GM12892 (cell line): ENCODE results near the gene HIF3A.

Source experiments
- POLR2AphosphoS5 ChIP-seq: IDR thresholded peaks from 2 replicates; pipeline ENCODE4 v1.6.1; 2011; ENCODE audit warnings: low read depth, low read length, control low read depth
- TAF1 ChIP-seq: IDR thresholded peaks from 2 replicates; pipeline ENCODE4 v1.6.1; 2011; ENCODE audit warnings: low read depth, mild to moderate bottlenecking, control low read depth, low read length, borderline replicate concordance

DNA sequence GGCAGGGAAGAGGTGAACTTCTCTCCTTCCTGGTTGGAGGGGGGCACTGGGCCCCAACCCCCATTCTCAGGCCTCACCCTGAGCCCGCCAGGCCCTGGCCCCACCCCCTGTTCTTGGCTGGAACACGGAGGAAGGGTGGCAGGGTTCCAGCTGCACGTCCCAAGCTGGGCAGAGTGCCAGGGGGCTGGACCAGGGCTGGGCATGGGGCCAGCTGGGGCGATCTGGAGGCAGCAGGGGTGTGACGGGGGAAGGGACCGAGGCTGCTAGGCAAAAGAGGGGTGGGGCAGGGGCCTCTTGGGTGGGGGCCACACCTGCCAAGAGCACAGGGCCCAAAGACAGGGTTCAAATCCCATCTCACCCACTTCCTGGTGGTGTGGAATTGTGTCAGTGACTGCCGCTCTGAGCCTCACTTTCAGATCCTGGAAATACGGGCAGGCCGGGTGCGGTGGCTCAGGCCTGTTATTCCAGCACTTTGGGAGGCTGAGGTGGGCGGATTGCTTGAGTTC is 2.2 kb downstream of the HIF3A start:
- TF ChIP-seq POLR2AphosphoS5: no peak
- no peak for TF ChIP-seq TAF1
